ENCODE results near the gene SLC39A5. TPM values are rescaled to one million over a fixed set of nuclear protein-coding genes. Genes with fewer than 3 reads are reported as not detected.

Gene SLC39A5
- total and polyA plus RNA-seq, 2 experiments from 2014 or later, result 167 to 179 TPM

DNA sequence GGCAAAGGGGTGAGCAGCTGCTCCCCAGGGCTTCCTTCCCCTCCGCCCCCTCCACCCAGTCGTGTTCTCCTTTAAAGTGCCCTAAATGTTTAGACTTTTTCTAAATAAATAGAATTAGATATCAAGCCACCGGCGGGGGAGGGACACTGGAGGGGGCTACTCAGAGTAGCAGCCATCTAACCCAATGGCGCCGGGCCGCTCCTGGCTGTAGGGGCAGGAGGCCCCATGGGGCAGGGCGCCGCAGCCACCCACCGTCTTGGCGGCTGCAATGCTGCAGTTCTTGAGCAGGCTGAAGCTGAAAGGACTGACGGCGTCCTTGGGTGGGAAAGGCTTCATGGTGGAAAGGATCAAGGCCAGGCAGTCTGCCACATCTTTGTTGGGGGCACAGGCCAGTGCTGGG lies 13.1 kb downstream of the SLC39A5 start:
- no peaks in the 10 kb centered on the region for H3K9me3 ChIP-seq (ENCODE audit: low read depth)
- no peaks in the 10 kb centered on the region for H4K20me1 ChIP-seq (ENCODE audit: insufficient read depth, poor library complexity, severe bottlenecking)
- TF ChIP-seq EZH2phosphoT487 (IDR thresholded peaks at IDR 0.05; ENCODE audit: low read depth, severe bottlenecking, unreplicated experiment), result no peak
- TF ChIP-seq, protein P1, sequence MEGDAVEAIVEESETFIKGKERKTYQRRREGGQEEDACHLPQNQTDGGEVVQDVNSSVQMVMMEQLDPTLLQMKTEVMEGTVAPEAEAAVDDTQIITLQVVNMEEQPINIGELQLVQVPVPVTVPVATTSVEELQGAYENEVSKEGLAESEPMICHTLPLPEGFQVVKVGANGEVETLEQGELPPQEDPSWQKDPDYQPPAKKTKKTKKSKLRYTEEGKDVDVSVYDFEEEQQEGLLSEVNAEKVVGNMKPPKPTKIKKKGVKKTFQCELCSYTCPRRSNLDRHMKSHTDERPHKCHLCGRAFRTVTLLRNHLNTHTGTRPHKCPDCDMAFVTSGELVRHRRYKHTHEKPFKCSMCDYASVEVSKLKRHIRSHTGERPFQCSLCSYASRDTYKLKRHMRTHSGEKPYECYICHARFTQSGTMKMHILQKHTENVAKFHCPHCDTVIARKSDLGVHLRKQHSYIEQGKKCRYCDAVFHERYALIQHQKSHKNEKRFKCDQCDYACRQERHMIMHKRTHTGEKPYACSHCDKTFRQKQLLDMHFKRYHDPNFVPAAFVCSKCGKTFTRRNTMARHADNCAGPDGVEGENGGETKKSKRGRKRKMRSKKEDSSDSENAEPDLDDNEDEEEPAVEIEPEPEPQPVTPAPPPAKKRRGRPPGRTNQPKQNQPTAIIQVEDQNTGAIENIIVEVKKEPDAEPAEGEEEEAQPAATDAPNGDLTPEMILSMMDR (IDR thresholded peaks at IDR 0.05; ENCODE audit: poor library complexity), result no peak
- TF ChIP-seq EZH2 (IDR thresholded peaks at IDR 0.05; ENCODE audit: borderline replicate concordance), result no peak
- H3K9me2 ChIP-seq (replicated peaks; ENCODE audit: insufficient read depth), result no peaks in the 10 kb centered on the region
- H3K36me3 ChIP-seq (replicated peaks; ENCODE audit: insufficient read depth, low read depth), result no peaks in the 10 kb centered on the region
- H3K79me2 ChIP-seq, result no peaks in the 10 kb centered on the region
- no peak overlapping the region for H3K27ac ChIP-seq
- H3K4me1 ChIP-seq (ENCODE audit: insufficient read depth), result no peaks in the 10 kb centered on the region
- H3K4me3 ChIP-seq, result no peak overlapping the region
- no peak for DNase-seq (ENCODE audit: low spot score)
- WGBS (ENCODE audit: low lambda C conversion rate, missing lambda C conversion rate), result 99% methylated on average over 13 of the region's 13 CpGs
- no peaks in the 10 kb centered on the region for H3K27me3 ChIP-seq
- H2AFZ ChIP-seq, result no peak overlapping the region
- no peak overlapping the region for H3K4me2 ChIP-seq

- TF ChIP-seq EZH2phosphoT487 (IDR thresholded peaks at IDR 0.05; ENCODE audit: low read depth, severe bottlenecking, unreplicated experiment) (no peak), EZH2 (IDR thresholded peaks at IDR 0.05; ENCODE audit: borderline replicate concordance) (no peak)
- TF ChIP-seq, protein P1 (IDR thresholded peaks at IDR 0.05; ENCODE audit: poor library complexity), result no peak
- Histone ChIP-seq H3K4me1 (ENCODE audit: insufficient read depth) (no peaks in the 10 kb centered on the region), H3K27me3 (no peaks in the 10 kb centered on the region), H3K4me2 (no peak overlapping the region), H3K79me2 (no peaks in the 10 kb centered on the region), H4K20me1 (ENCODE audit: insufficient read depth, poor library complexity, severe bottlenecking) (no peaks in the 10 kb centered on the region), H3K9me2 (replicated peaks; ENCODE audit: insufficient read depth) (no peaks in the 10 kb centered on the region), H3K9me3 (ENCODE audit: low read depth) (no peaks in the 10 kb centered on the region), H3K27ac (no peak overlapping the region), H3K4me3 (no peak overlapping the region), H3K36me3 (replicated peaks; ENCODE audit: insufficient read depth, low read depth) (no peaks in the 10 kb centered on the region), H2AFZ (no peak overlapping the region)
- DNase-seq (ENCODE audit: low spot score), result no peak
- 88% methylated on average over 3 of the region's 3 CpGs for WGBS (ENCODE audit: low lambda C conversion rate, missing lambda C conversion rate)
These were observed 13.9 kb downstream of the SLC39A5 start for GRCh38 chr12:56243731-56244181.

DNA sequence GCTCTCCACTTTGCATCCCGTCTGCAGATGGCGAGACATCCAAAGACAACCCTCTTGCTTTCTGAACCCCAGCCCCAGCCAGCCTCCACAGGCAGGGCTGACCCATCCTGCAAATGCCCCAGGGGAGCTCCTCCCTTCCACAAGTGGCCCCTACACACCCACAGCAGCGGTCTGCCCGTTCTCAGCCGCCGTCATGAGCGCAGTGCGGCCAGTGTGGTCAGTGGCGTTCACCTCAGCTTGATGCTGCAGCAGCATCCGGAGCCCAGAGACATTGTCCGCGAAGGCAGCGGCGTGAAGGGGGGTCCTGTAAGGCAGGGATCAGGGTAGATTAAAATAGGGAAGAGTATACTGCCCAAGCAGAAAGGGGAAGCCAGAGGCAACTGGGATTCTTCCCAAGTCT lies 14.6 kb downstream of the SLC39A5 start:
- no peaks in the 10 kb centered on the region for H3K79me2 ChIP-seq
- no peaks in the 10 kb centered on the region for H3K9me2 ChIP-seq (replicated peaks; ENCODE audit: insufficient read depth)
- TF ChIP-seq EZH2phosphoT487 (IDR thresholded peaks at IDR 0.05; ENCODE audit: low read depth, severe bottlenecking, unreplicated experiment) (no peak), EZH2 (IDR thresholded peaks at IDR 0.05; ENCODE audit: borderline replicate concordance) (no peak)
- TF ChIP-seq, protein P1 (IDR thresholded peaks at IDR 0.05; ENCODE audit: poor library complexity), result no peak
- no peak overlapping the region for H2AFZ ChIP-seq
- no peaks in the 10 kb centered on the region for H3K4me1 ChIP-seq (ENCODE audit: insufficient read depth)
- no peak overlapping the region for H3K4me3 ChIP-seq
- H3K4me2 ChIP-seq, result no peak overlapping the region
- 99% methylated on average over 14 of the region's 14 CpGs for WGBS (ENCODE audit: low lambda C conversion rate, missing lambda C conversion rate)
- H4K20me1 ChIP-seq (ENCODE audit: insufficient read depth, poor library complexity, severe bottlenecking), result no peaks in the 10 kb centered on the region
- no peaks in the 10 kb centered on the region for H3K36me3 ChIP-seq (replicated peaks; ENCODE audit: insufficient read depth, low read depth)
- DNase-seq (ENCODE audit: low spot score), result no peak
- no peaks in the 10 kb centered on the region for H3K9me3 ChIP-seq (ENCODE audit: low read depth)
- H3K27me3 ChIP-seq, result no peaks in the 10 kb centered on the region
- H3K27ac ChIP-seq, result no peak overlapping the region

GRCh38 chr12:56247923-56248322 lies 18.1 kb downstream of the SLC39A5 start:
- WGBS (ENCODE audit: low lambda C conversion rate, missing lambda C conversion rate), result 99% methylated on average over 16 of the region's 16 CpGs

More at GRCh38 chr12:56247923-56248322, 18.1 kb downstream of the SLC39A5 start:
- H2AFZ ChIP-seq, result no peak overlapping the region
- no peaks in the 10 kb centered on the region for H3K79me2 ChIP-seq
- no peaks in the 10 kb centered on the region for H3K4me1 ChIP-seq (ENCODE audit: insufficient read depth)
- H4K20me1 ChIP-seq (ENCODE audit: insufficient read depth, poor library complexity, severe bottlenecking), result no peaks in the 10 kb centered on the region
- TF ChIP-seq EZH2phosphoT487 (IDR thresholded peaks at IDR 0.05; ENCODE audit: low read depth, severe bottlenecking, unreplicated experiment) (no peak), EZH2 (IDR thresholded peaks at IDR 0.05; ENCODE audit: borderline replicate concordance) (no peak)
- TF ChIP-seq, protein P1 (IDR thresholded peaks at IDR 0.05; ENCODE audit: poor library complexity), result no peak
- no peak for DNase-seq (ENCODE audit: low spot score)
- no peak overlapping the region for H3K27ac ChIP-seq
- no peaks in the 10 kb centered on the region for H3K9me3 ChIP-seq (ENCODE audit: low read depth)
- H3K36me3 ChIP-seq (replicated peaks; ENCODE audit: insufficient read depth, low read depth), result no peaks in the 10 kb centered on the region
- H3K4me2 ChIP-seq, result no peak overlapping the region
- H3K4me3 ChIP-seq, result no peak overlapping the region
- no peaks in the 10 kb centered on the region for H3K9me2 ChIP-seq (replicated peaks; ENCODE audit: insufficient read depth)
- no peaks in the 10 kb centered on the region for H3K27me3 ChIP-seq
